H1 (cell line): ENCODE results near the gene RAB40C. TPM values are rescaled to one million over a fixed set of nuclear protein-coding genes. Genes with fewer than 3 reads are reported as not detected.

ENCODE experiments used
- CTCF ChIA-PET: fragments of 300-600 bp; sonication (Branson Sonifier 250); formaldehyde crosslinking; loops from one replicate; lab custom pipeline; 2021; ENCODE audit not compliant: partially characterized antibody; lab: Charles Lee
- POLR2A ChIA-PET: fragments of 300-600 bp; sonication (Branson Sonifier 250); formaldehyde crosslinking; loops from one replicate; lab custom pipeline; 2021; ENCODE audit warnings: inconsistent platforms; ENCODE audit not compliant: partially characterized antibody; lab: Charles Lee
- DNase-seq, 2 experiments: peaks; one replicate each; pipeline versions ENCODE4 v3.0.0 to v3.0.0-alpha.2; 2010 to 2022; ENCODE audit warnings: low spot score in 2 of 2, low read depth in 1 of 2, mixed read lengths in 1 of 2
- FAIRE-seq: peaks from 2 replicates; lab custom pipeline; 2011; peaks lifted over from hg19 to GRCh38; lab: Jason Lieb, UNC
- H2AFZ ChIP-seq: 2 replicates; pipeline ENCODE4 v1.8.1; 2012; ENCODE audit warnings: low read length, inconsistent platforms
- H2AK5ac ChIP-seq: 2 replicates; pipeline ENCODE4 v1.6.1; 2013; ENCODE audit warnings: low read depth, low read length
- H2BK120ac ChIP-seq: replicated peaks from 2 replicates; pipeline ENCODE3; 2013; ENCODE audit warnings: low read depth, low read length, inconsistent platforms
- H2BK12ac ChIP-seq: 2 replicates; pipeline ENCODE4 v1.6.1; 2013; ENCODE audit warnings: low read depth, low read length
- H2BK15ac ChIP-seq: 2 replicates; pipeline ENCODE4 v1.6.1; 2013; ENCODE audit warnings: low read length
- H2BK20ac ChIP-seq: 2 replicates; pipeline ENCODE4 v1.6.1; 2013; ENCODE audit warnings: low read length
- H2BK5ac ChIP-seq: 2 replicates; pipeline ENCODE4 v1.6.1; 2013; ENCODE audit warnings: low read depth, low read length
- H3K14ac ChIP-seq: 2 replicates; pipeline ENCODE4 v1.6.1; 2013; ENCODE audit warnings: inconsistent platforms; ENCODE audit not compliant: insufficient read length
- H3K18ac ChIP-seq: 2 replicates; pipeline ENCODE4 v1.6.1; 2013; ENCODE audit warnings: low read length; ENCODE audit errors: extremely low read depth
- H3K23ac ChIP-seq: 2 replicates; pipeline ENCODE4 v1.6.1; 2013; ENCODE audit warnings: inconsistent platforms; ENCODE audit not compliant: insufficient read length
- H3K23me2 ChIP-seq: 2 replicates; pipeline ENCODE4 v1.6.1; 2013; ENCODE audit warnings: low read depth, low read length
- H3K27ac ChIP-seq: 2 replicates; pipeline ENCODE4 v1.6.1; 2011; ENCODE audit warnings: low read depth, low read length, inconsistent platforms
- H3K27me3 ChIP-seq, 4 experiments: replicated peaks in 1 of 4; 1 replicate in 1 of 4; 2 replicates in 3 of 4; pipeline versions ENCODE4 v1.6.1 to v1.8.1; 2011 to 2013; ENCODE audit warnings: low read length in 3 of 4, mild to moderate bottlenecking in 3 of 4, inconsistent platforms in 2 of 4, mixed read lengths in 2 of 4, moderate library complexity in 1 of 4; ENCODE audit not compliant: control insufficient read depth in 3 of 4, insufficient read depth in 3 of 4; ENCODE audit errors: extremely low read depth in 1 of 4
- H3K36me3 ChIP-seq, 4 experiments: 2 replicates each; pipeline versions ENCODE4 v1.6.1 to v1.8.1; 2011 to 2013; ENCODE audit warnings: mild to moderate bottlenecking in 4 of 4, low read length in 3 of 4, moderate library complexity in 2 of 4, control low read depth in 1 of 4, inconsistent platforms in 1 of 4; ENCODE audit not compliant: insufficient read depth in 4 of 4, control insufficient read depth in 2 of 4
- H3K4ac ChIP-seq: replicated peaks from 2 replicates; pipeline ENCODE3; 2013; ENCODE audit warnings: low read length, low read depth, mixed read lengths, inconsistent platforms; ENCODE audit not compliant: insufficient read length
- H3K4me1 ChIP-seq, 4 experiments: replicated peaks in 1 of 4; 1 replicate in 1 of 4; 2 replicates in 3 of 4; pipeline versions ENCODE4 v1.6.1 to v1.8.1; 2011 to 2013; ENCODE audit warnings: low read length in 3 of 4, inconsistent platforms in 2 of 4, mixed read lengths in 1 of 4; ENCODE audit not compliant: insufficient read depth in 4 of 4, control insufficient read depth in 3 of 4
- H3K4me2 ChIP-seq, 2 experiments: 2 replicates each; pipeline versions ENCODE4 v1.6.1 to v1.8.1; 2011 to 2013; ENCODE audit warnings: low read depth in 2 of 2, low read length in 2 of 2, control low read depth in 1 of 2, inconsistent platforms in 1 of 2, mild to moderate bottlenecking in 1 of 2; ENCODE audit not compliant: insufficient read depth in 1 of 2
- H3K4me3 ChIP-seq, 4 experiments: fragments of 200-600, 300-600 bp in 1 of 4; sonication (generic), shearing (Covaris generic), sonication (Bioruptor Twin) in 1 of 4; 2 replicates each; pipeline versions ENCODE4 v1.5.1 to v1.8.1; 2011 to 2016; ENCODE audit warnings: low read length in 4 of 4, low read depth in 3 of 4, control low read depth in 2 of 4, inconsistent platforms in 2 of 4, mild to moderate bottlenecking in 2 of 4, mixed read lengths in 1 of 4, moderate library complexity in 1 of 4; ENCODE audit not compliant: insufficient read depth in 2 of 4; ENCODE audit errors: extremely low read depth in 1 of 4
- H3K56ac ChIP-seq: replicated peaks from 2 replicates; pipeline ENCODE3; 2013; ENCODE audit warnings: low read depth, mild to moderate bottlenecking, mixed read lengths, low read length, inconsistent platforms; ENCODE audit not compliant: insufficient read length
- H3K79me1 ChIP-seq: 2 replicates; pipeline ENCODE4 v1.6.1; 2013; ENCODE audit warnings: low read depth, low read length, control low read depth
- H3K79me2 ChIP-seq, 2 experiments: 2 replicates each; pipeline versions ENCODE4 v1.6.1 to v1.8.1; 2012 to 2013; ENCODE audit warnings: low read length in 2 of 2, mild to moderate bottlenecking in 2 of 2, inconsistent platforms in 1 of 2; ENCODE audit not compliant: insufficient read depth in 2 of 2, control insufficient read depth in 1 of 2
- H3K9ac ChIP-seq, 4 experiments: replicated peaks in 1 of 4; 1 replicate in 1 of 4; 2 replicates in 3 of 4; pipeline versions ENCODE4 v1.6.1 to v1.8.1; 2011 to 2013; ENCODE audit warnings: low read depth in 3 of 4, low read length in 3 of 4, control low read depth in 2 of 4, mild to moderate bottlenecking in 2 of 4, moderate library complexity in 2 of 4, inconsistent platforms in 1 of 4; ENCODE audit errors: extremely low read depth in 1 of 4
- H3K9me3 ChIP-seq, 2 experiments: 2 replicates each; pipeline versions ENCODE4 v1.6.1 to v1.8.1; 2012 to 2013; ENCODE audit warnings: mild to moderate bottlenecking in 2 of 2, moderate library complexity in 2 of 2, control low read depth in 1 of 2, inconsistent platforms in 1 of 2, low read depth in 1 of 2, low read length in 1 of 2, mixed read lengths in 1 of 2; ENCODE audit not compliant: insufficient read depth in 2 of 2
- H4K20me1 ChIP-seq, 2 experiments: replicated peaks in 1 of 2; 2 replicates each; pipeline versions ENCODE3 to v1.8.1; 2011 to 2013; ENCODE audit warnings: inconsistent platforms in 2 of 2, low read length in 2 of 2, mild to moderate bottlenecking in 1 of 2; ENCODE audit not compliant: insufficient read depth in 2 of 2, control insufficient read depth in 1 of 2
- H4K5ac ChIP-seq: 2 replicates; pipeline ENCODE4 v1.6.1; 2013; ENCODE audit warnings: low read length, low read depth, mixed read lengths, inconsistent platforms; ENCODE audit not compliant: insufficient read length
- H4K8ac ChIP-seq: 2 replicates; pipeline ENCODE4 v1.8.0; 2013; ENCODE audit warnings: mild to moderate bottlenecking, moderate library complexity, low read length, inconsistent platforms; ENCODE audit not compliant: insufficient read depth; ENCODE audit errors: extremely low read depth
- H4K91ac ChIP-seq: replicated peaks from 2 replicates; pipeline ENCODE3; 2013; ENCODE audit warnings: low read length, mixed read lengths, inconsistent platforms; ENCODE audit not compliant: insufficient read length
- ASH2L ChIP-seq: fragments of 200-600, 300-600 bp; sonication (generic); IDR thresholded peaks from one replicate; pipeline ENCODE4 v1.7.1; 2017; ENCODE audit warnings: low read length
- BACH1 ChIP-seq: IDR thresholded peaks from 2 replicates; pipeline ENCODE4 v1.6.1; 2012; ENCODE audit warnings: low read length, improper control_type of control experiment
- CBX8 ChIP-seq: fragments of 300-800, 300-1000 bp; sonication (generic); IDR thresholded peaks from 2 replicates; pipeline ENCODE4 v1.7.1; 2016; ENCODE audit warnings: low read depth, low read length, borderline replicate concordance
- CHD1 ChIP-seq: IDR thresholded peaks from 2 replicates; pipeline ENCODE4 v1.6.1; 2012; ENCODE audit warnings: low read depth, low read length, improper control_type of control experiment
- CHD2 ChIP-seq: IDR thresholded peaks from 2 replicates; pipeline ENCODE4 v1.6.1; 2012; ENCODE audit warnings: low read length, improper control_type of control experiment
- CTBP2 ChIP-seq: IDR thresholded peaks from 2 replicates; pipeline ENCODE4 v1.7.0; 2011; ENCODE audit warnings: borderline replicate concordance, mild to moderate bottlenecking, moderate library complexity, mixed read lengths, low read length; ENCODE audit not compliant: insufficient read depth, insufficient read length
- GTF2F1 ChIP-seq: IDR thresholded peaks from 2 replicates; pipeline ENCODE4 v1.6.1; 2012; ENCODE audit warnings: low read depth, low read length, improper control_type of control experiment, borderline replicate concordance
- HDAC2 ChIP-seq, 2 experiments: fragments of 300-600 bp in 1 of 2; sonication (generic) in 1 of 2; IDR thresholded peaks; 2 replicates each; pipeline ENCODE4 v1.6.1; 2011 to 2012; ENCODE audit warnings: low read depth in 2 of 2, low read length in 2 of 2, mild to moderate bottlenecking in 2 of 2, moderate library complexity in 2 of 2, borderline replicate concordance in 1 of 2, inconsistent platforms in 1 of 2
- JUN ChIP-seq: IDR thresholded peaks from 2 replicates; pipeline ENCODE4 v1.6.1; 2011; ENCODE audit warnings: low read depth, mild to moderate bottlenecking, improper control_type of control experiment, low read length
- MAX ChIP-seq: IDR thresholded peaks from 2 replicates; pipeline ENCODE4 v1.6.1; 2012; ENCODE audit warnings: inconsistent platforms
- RXRA ChIP-seq: IDR thresholded peaks from 2 replicates; pipeline ENCODE4 v1.6.1; 2011; ENCODE audit warnings: low read depth, mild to moderate bottlenecking, low read length, moderate library complexity; ENCODE audit not compliant: insufficient read depth
- TEAD4 ChIP-seq: IDR thresholded peaks from 2 replicates; pipeline ENCODE4 v1.6.1; 2012; ENCODE audit warnings: low read depth, low read length, inconsistent platforms, mixed read lengths
- WGBS, 2 experiments: shearing (Covaris generic) in 1 of 2; methylation state at CpG; one replicate each; pipeline versions ENCODE4 v1.1.6 to v1.1.7; 2013 to 2015; ENCODE audit warnings: low lambda C conversion rate in 2 of 2, mixed read lengths in 2 of 2, inconsistent platforms in 1 of 2, low coverage in 1 of 2, missing lambda C conversion rate in 1 of 2; ENCODE audit not compliant: insufficient replicate concordance in 2 of 2, insufficient coverage in 1 of 2, insufficient read length in 1 of 2; ENCODE audit errors: extremely low coverage in 1 of 2, missing lambda C conversion rate in 1 of 2; 5-methylcytosine and 5-hydroxymethylcytosine counted together
- polyA plus RNA-seq, 7 experiments: library from polyadenylated mRNA; depleted of rRNA in 3 of 7; stranded (reverse) in 5 of 7; unstranded in 2 of 7; fragments of >200 nt in 5 of 7; fragments of 200-250 nt in 2 of 7; gene quantifications; 1 replicate in 5 of 7; 2 replicates in 1 of 7; 4 replicates in 1 of 7; pipeline versions ENCODE4 v1.2.1 to v1.2.3, GENCODE V29; 2011 to 2013; ENCODE audit warnings: missing spikeins in 2 of 7, mixed read lengths in 2 of 7
- total RNA-seq: library from RNA; stranded (reverse); fragmentation: NEBNext Ultra II Directional; extraction: Animal tissue kit (Norgen Biotek cat#: 25700); gene quantifications from 2 replicates; pipeline ENCODE4 v1.2.1, GENCODE V29; 2021

The RAB40C gene
- total and polyA plus RNA-seq, 2 of the 8 experiments (the other 6 are each of a cell fraction or from before 2014, with no cell fraction given): 13.9 to 15.6 TPM

- Histone ChIP-seq H4K5ac (no peak overlapping the region), H3K14ac (no peak overlapping the region), H3K9me3 (no peaks in the 10 kb centered on the region), H2AFZ (no peak overlapping the region), H4K91ac (no peak overlapping the region), H3K23me2 (peaks cover 11% of the 10 kb centered on the region), H3K9ac (no peak overlapping the region; a peak in 1 of 7 replicates), H3K4me3 (no peak overlapping the region), H3K4me2 (no peak overlapping the region), H4K8ac (no peak overlapping the region), H3K79me2 (no peaks in the 10 kb centered on the region), H3K79me1 (no peaks in the 10 kb centered on the region), H3K4ac (no peak overlapping the region), H3K4me1 (peaks cover 0 to 28% (median 12%) of the 10 kb centered on the region in 4 experiments; a peak in 5 of 7 replicates), H3K27me3 (peaks cover 17 to 19% (median 18%) of the 10 kb centered on the region in 4 experiments; a peak in 6 of 7 replicates), H2BK15ac (no peak overlapping the region; the same call in 1 of the 2 replicates), H2AK5ac (no peak overlapping the region), H3K27ac (no peak overlapping the region), H3K36me3 (no peaks in the 10 kb centered on the region; a peak in 1 of 8 replicates), H4K20me1 (peaks cover 0 to 3% of the 10 kb centered on the region in 2 experiments), H2BK20ac (no peak overlapping the region), H3K56ac (no peak overlapping the region), H2BK12ac (0 out of 2 replicates have a peak overlapping the region, but pooled peaks have one; percentile 39), H2BK5ac (no peak overlapping the region; the same call in 1 of the 2 replicates), H3K18ac (no peak overlapping the region), H2BK120ac (no peak overlapping the region), H3K23ac (no peak overlapping the region)
- POLR2A ChIA-PET: interaction anchor here (1.1 to 7.9 kb wide), 3 partner anchors 11 to 17 kb away, joined by 4 to 58 read pairs (median 4); no protein-coding TSS in a partner anchor
- CTCF ChIA-PET: interaction anchor here (0.6 to 1.8 kb wide), 4 partner anchors 9 to 1335 kb away, joined by 4 to 6 read pairs (median 4); no protein-coding TSS in a partner anchor
- DNase-seq (no peak), FAIRE-seq (no peak)
- 90% methylated on average over 26 of the region's 42 CpGs; no CpG with 5 or more reads in 1 of the 2 experiments for WGBS, 2 experiments
- TF ChIP-seq CHD2 (no peak), HDAC2 (IDR thresholded peaks at IDR 0.05; ENCODE audit: borderline replicate concordance in 1 of 2, low read depth in 2 of 2, low read length in 2 of 2) (no peak), MAX (no peak), CBX8 (no peak), GTF2F1 (no peak), CHD1 (no peak), RXRA (no peak), JUN (no peak), ASH2L (no peak), CTBP2 (no peak), TEAD4 (no peak), BACH1 (no peak)
Observed at GRCh38 chr16:564690-565418, 25.0 kb upstream of the RAB40C start.
